Neuronal stem cell (in vitro differentiated cells): ENCODE measurements around the gene PLK3.

Experiments used
- DNase-seq: peaks from one replicate; pipeline ENCODE4 v3.0.0-alpha.2; 2013; ENCODE audit warnings: low spot score
- H2AFZ ChIP-seq: one replicate; pipeline ENCODE4 v1.6.1; 2013; ENCODE audit warnings: mild to moderate bottlenecking, low read length, inconsistent platforms
- H2AK5ac ChIP-seq: 2 replicates; pipeline ENCODE4 v1.6.1; 2013; ENCODE audit warnings: low read depth, mild to moderate bottlenecking, inconsistent platforms, low read length, moderate library complexity, mixed read lengths
- H2BK120ac ChIP-seq: 2 replicates; pipeline ENCODE4 v1.6.1; 2013; ENCODE audit warnings: low read depth, mild to moderate bottlenecking, inconsistent platforms, low read length, moderate library complexity, mixed read lengths
- H2BK12ac ChIP-seq: one replicate; pipeline ENCODE4 v1.6.1; 2013; ENCODE audit warnings: low read length, inconsistent platforms
- H2BK15ac ChIP-seq: 2 replicates; pipeline ENCODE4 v1.6.1; 2013; ENCODE audit warnings: mild to moderate bottlenecking, low read length, inconsistent platforms, mixed read lengths
- H2BK5ac ChIP-seq: one replicate; pipeline ENCODE4 v1.6.1; 2013; ENCODE audit warnings: inconsistent platforms, mild to moderate bottlenecking, low read length, moderate library complexity
- H3K14ac ChIP-seq: one replicate; pipeline ENCODE4 v1.6.1; 2013; ENCODE audit warnings: low read length, inconsistent platforms
- H3K18ac ChIP-seq: 2 replicates; pipeline ENCODE4 v1.6.1; 2013; ENCODE audit warnings: low read length, inconsistent platforms
- H3K23ac ChIP-seq: 2 replicates; pipeline ENCODE4 v1.6.1; 2013; ENCODE audit warnings: low read depth, mild to moderate bottlenecking, mixed read lengths, low read length, inconsistent platforms; ENCODE audit not compliant: poor library complexity
- H3K27ac ChIP-seq: replicated peaks from 3 replicates; pipeline ENCODE4 v1.5.1; 2013; ENCODE audit warnings: low read length, inconsistent platforms
- H3K27me3 ChIP-seq, 3 experiments: 2 replicates each; pipeline ENCODE4 v1.6.1; 2013; ENCODE audit warnings: low read length in 3 of 3, mild to moderate bottlenecking in 2 of 3, inconsistent platforms in 1 of 3, low read depth in 1 of 3, mixed read lengths in 1 of 3, moderate library complexity in 1 of 3; ENCODE audit not compliant: control insufficient read depth in 3 of 3, insufficient read depth in 3 of 3
- H3K36me3 ChIP-seq, 2 donors: replicated peaks in 1 of 2; 2 replicates each; pipeline ENCODE4 v1.6.1; 2013; ENCODE audit warnings: low read length in 2 of 2; ENCODE audit not compliant: control insufficient read depth in 2 of 2, insufficient read depth in 2 of 2
- H3K4ac ChIP-seq: 2 replicates; pipeline ENCODE4 v1.6.1; 2013; ENCODE audit warnings: inconsistent platforms, mild to moderate bottlenecking, low read length, moderate library complexity
- H3K4me1 ChIP-seq, 2 donors: 1 replicate in 1 of 2; 2 replicates in 1 of 2; pipeline ENCODE4 v1.6.1; 2013; ENCODE audit warnings: low read length in 2 of 2, low read depth in 1 of 2; ENCODE audit not compliant: control insufficient read depth in 2 of 2, insufficient read depth in 1 of 2
- H3K4me2 ChIP-seq: one replicate; pipeline ENCODE4 v1.6.1; 2013; ENCODE audit warnings: mild to moderate bottlenecking, low read length, inconsistent platforms; ENCODE audit not compliant: insufficient read depth, poor library complexity, severe bottlenecking
- H3K4me3 ChIP-seq, 2 donors: 2 replicates each; pipeline ENCODE4 v1.5.1; 2013; ENCODE audit warnings: low read length in 2 of 2, mild to moderate bottlenecking in 2 of 2, inconsistent platforms in 1 of 2, moderate library complexity in 1 of 2
- H3K79me1 ChIP-seq: one replicate; pipeline ENCODE4 v1.6.1; 2013; ENCODE audit warnings: low read depth, mild to moderate bottlenecking, inconsistent platforms, low read length, moderate library complexity
- H3K9ac ChIP-seq: one replicate; pipeline ENCODE4 v1.6.1; 2013; ENCODE audit warnings: mild to moderate bottlenecking, low read depth, low read length, inconsistent platforms; ENCODE audit not compliant: poor library complexity
- H3K9me3 ChIP-seq, 2 donors: replicated peaks in 1 of 2; 2 replicates each; pipeline versions ENCODE3 to v1.6.1; 2013; ENCODE audit warnings: low read length in 2 of 2, mild to moderate bottlenecking in 2 of 2, inconsistent platforms in 1 of 2, low read depth in 1 of 2, mixed read lengths in 1 of 2, moderate library complexity in 1 of 2; ENCODE audit not compliant: control insufficient read depth in 2 of 2, insufficient read depth in 1 of 2
- H4K8ac ChIP-seq: one replicate; pipeline ENCODE4 v1.6.1; 2013; ENCODE audit warnings: low read depth, mild to moderate bottlenecking, inconsistent platforms, low read length, moderate library complexity
- H4K91ac ChIP-seq: one replicate; pipeline ENCODE4 v1.6.1; 2013; ENCODE audit warnings: low read length, low read depth, mild to moderate bottlenecking, inconsistent platforms; ENCODE audit not compliant: poor library complexity
- WGBS, 2 donors: extraction: QIAGEN DNeasy Blood & Tissue Kit; methylation state at CpG; one replicate each; pipeline ENCODE4 v1.1.7; 2013; ENCODE audit warnings: missing lambda C conversion rate in 2 of 2, mixed read lengths in 1 of 2; ENCODE audit not compliant: insufficient read length in 2 of 2, insufficient replicate concordance in 1 of 2; ENCODE audit errors: extremely low coverage in 2 of 2; 5-methylcytosine and 5-hydroxymethylcytosine counted together

The PLK3 gene

DNA sequence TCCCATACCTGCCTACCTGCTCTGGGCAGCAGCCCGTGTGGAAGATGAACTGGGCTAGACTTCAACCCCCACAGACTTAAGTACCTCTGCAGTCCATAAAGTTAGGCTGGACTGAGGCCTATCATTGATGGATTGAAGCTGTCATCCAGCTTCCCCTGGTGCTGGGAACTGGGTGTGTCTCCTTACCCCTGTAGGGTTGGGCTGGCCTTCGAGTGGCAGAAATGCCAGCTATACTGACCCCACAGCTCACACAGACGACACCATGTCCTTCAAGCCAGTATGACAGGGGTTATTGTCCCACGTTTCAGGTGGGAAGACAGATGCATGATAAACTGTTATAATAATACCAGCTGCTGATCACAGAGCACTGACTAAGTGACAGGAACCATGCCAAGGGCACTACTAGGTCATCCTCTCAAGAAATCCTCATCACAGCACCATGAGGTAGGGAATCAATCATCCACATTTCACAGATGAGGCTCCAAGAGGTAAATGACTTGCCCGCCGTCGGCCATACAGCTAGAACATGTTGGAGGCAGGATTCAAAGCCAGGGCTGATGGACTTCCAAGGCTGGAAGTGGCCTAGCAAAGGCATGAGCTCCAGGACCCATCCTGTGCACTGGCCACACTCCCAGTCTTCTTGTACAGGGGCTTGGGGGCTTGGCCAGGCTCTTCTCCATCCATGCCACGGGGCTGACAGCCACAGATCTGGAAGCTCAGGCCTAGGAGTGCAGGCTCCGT is 11.9 kb upstream of the PLK3 start, which contains the start of gene BEST4:
Gene BEST4, minus strand, starts transcription at position 51 of the 741 bp plus-strand sequence. CDS start 465 bp downstream, outside the sequence.
- no peak within 1 kb of the TSS for H3K4me2 ChIP-seq
- H2AK5ac ChIP-seq = peak within 1 kb of the TSS; percentile 38
- no peak within 1 kb of the TSS for H3K4me3 ChIP-seq
- peak within 1 kb of the TSS; percentile 82 for H2BK12ac ChIP-seq
- H3K79me1 ChIP-seq = no peaks in the 10 kb centered on the region
- peaks cover 10 to 15% of the 10 kb centered on the region in 2 donors for H3K4me1 ChIP-seq
- H4K8ac ChIP-seq = no peak within 1 kb of the TSS
- H4K91ac ChIP-seq = no peak within 1 kb of the TSS
- no CpG with 5 or more reads among the region's 9 CpGs for WGBS, 2 donors
- H3K27ac ChIP-seq = no peak within 1 kb of the TSS
- H3K4ac ChIP-seq = no peak within 1 kb of the TSS
- H2AFZ ChIP-seq = peak within 1 kb of the TSS; percentile 25
- no peak within 1 kb of the TSS for H3K23ac ChIP-seq
- no peak within 1 kb of the TSS for H2BK15ac ChIP-seq
- H3K9me3 ChIP-seq = no peaks in the 10 kb centered on the region
- no peak for DNase-seq
- no peak within 1 kb of the TSS for H3K18ac ChIP-seq
- peak within 1 kb of the TSS; percentile 19 for H2BK120ac ChIP-seq
- peaks cover 0 to 26% (median 3%) of the 10 kb centered on the region in 3 experiments for H3K27me3 ChIP-seq
- H3K14ac ChIP-seq = no peak within 1 kb of the TSS
- no peak within 1 kb of the TSS for H3K9ac ChIP-seq
- no peak within 1 kb of the TSS for H2BK5ac ChIP-seq
- no peaks in the 10 kb centered on the region for H3K36me3 ChIP-seq

DNA sequence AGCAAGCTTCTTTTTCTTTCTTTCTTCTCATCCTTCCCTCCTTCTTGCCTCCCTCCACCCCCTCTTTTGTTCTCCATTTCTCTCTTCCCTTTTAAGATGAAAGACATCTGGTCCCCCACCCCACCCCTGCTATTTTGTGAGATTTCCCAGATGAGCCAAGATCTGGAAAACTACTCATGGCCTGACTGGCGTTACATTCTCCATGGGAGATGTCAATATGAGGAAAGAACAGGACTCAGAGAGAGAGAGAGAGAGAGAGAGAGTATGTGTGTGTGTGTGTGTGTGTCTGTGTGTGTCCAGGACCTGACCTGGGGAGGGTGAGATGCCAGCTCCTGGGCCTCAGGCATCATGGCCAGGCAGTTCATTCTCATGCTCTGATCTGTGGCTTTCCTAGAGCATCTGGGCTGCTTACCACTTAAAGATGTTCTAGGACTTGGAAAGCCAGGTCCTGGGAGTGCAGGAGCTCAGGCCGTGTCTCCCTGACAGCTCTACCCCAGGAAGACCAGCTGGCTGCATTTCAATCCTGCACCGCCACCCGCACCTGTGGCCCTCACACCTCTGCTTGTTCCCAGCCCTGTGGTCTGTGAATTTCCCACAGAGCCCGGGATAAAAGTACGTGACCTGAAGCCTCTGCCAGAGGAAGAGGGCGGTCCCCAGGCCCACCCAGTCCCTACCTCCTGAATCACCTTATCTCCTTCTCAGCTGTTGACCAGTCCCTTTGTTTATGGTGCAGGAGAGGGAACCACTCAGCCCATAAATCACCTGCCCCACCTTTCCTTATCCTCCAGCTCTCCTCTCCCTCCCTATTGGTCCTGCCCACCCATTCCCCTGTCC is 9.0 kb upstream of the PLK3 start:
- Histone ChIP-seq H3K4me2 (no peak overlapping the region), H4K8ac (peak overlapping the region; percentile 17), H2BK15ac (peak overlapping the region; percentile 37), H3K14ac (peak overlapping the region; percentile 38), H2BK12ac (no peak overlapping the region), H3K36me3 (no peaks in the 10 kb centered on the region), H2BK5ac (peak overlapping the region; percentile 53), H3K18ac (peak overlapping the region; percentile 48), H3K27me3 (peaks cover 0 to 16% (median 3%) of the 10 kb centered on the region in 3 experiments), H4K91ac (no peak overlapping the region), H3K4me3 (no peak overlapping the region), H3K79me1 (no peaks in the 10 kb centered on the region), H3K9ac (no peak overlapping the region), H3K23ac (no peak overlapping the region), H3K27ac (no peak overlapping the region), H2AFZ (peak overlapping the region; percentile 2), H2AK5ac (peak overlapping the region; percentile 88), H3K4ac (no peak overlapping the region), H3K4me1 (peaks cover 9 to 10% of the 10 kb centered on the region in 2 donors), H2BK120ac (peak overlapping the region; percentile 72), H3K9me3 (no peaks in the 10 kb centered on the region)
- WGBS, 2 donors = no CpG with 5 or more reads among the region's 7 CpGs
- no peak for DNase-seq

DNA sequence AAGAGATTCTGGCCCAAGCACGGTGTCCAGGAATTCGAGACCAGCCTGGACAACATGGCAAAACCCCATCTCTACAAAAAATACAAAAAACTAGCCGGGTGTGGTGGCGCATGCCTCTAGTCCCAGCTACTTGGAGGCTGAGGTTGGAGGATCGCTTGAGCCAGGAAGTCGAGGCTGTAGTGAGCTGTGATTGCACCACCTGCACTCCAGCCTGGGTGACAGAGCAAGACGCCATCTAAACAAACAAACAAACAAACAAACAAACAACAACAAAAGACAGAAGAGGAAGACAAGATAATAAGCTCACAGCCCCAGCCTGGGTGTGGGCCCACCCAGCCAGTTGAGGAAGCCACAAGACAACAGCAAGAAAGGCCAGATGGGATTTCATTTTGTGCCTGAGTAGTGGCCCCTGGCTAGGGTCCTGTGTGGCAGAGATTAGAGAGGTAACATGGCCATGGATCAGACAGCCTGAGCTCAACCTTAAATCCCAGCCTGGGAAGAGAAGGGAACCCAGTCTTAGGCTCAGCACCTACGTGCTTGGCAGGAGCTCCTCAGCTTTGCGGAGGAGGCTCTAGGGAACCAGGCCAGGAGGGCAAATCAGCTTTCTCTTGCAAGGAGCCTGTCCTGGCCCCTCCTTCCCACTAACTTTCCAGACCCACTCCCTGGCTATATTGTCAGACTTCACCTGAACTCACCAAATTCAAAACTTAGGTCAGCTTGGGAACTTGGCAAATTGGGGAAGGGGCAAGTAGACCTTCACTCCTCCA is 7.3 kb upstream of the PLK3 start:
- Histone ChIP-seq H3K27ac (no peak overlapping the region), H3K27me3 (peaks cover 0 to 3% (median 0%) of the 10 kb centered on the region in 3 experiments), H4K91ac (no peak overlapping the region), H4K8ac (no peak overlapping the region), H3K4me3 (no peak overlapping the region), H2BK12ac (no peak overlapping the region), H2BK5ac (no peak overlapping the region), H3K9ac (no peak overlapping the region), H3K36me3 (no peaks in the 10 kb centered on the region), H3K79me1 (no peaks in the 10 kb centered on the region), H2AFZ (peak overlapping the region; percentile 63), H3K18ac (peak overlapping the region; percentile 2), H3K23ac (no peak overlapping the region), H2BK15ac (no peak overlapping the region), H3K4me1 (peaks cover 2 to 5% of the 10 kb centered on the region in 2 donors), H3K9me3 (no peaks in the 10 kb centered on the region), H3K4ac (no peak overlapping the region), H3K4me2 (no peak overlapping the region), H2AK5ac (peak overlapping the region; percentile 53), H2BK120ac (no peak overlapping the region), H3K14ac (no peak overlapping the region)
- WGBS, 2 donors = no CpG with 5 or more reads among the region's 9 CpGs
- DNase-seq = no peak
